Karpas-422 (cell line): Measurements from ENCODE around the gene TRERF1. TPM values are rescaled to one million over a fixed set of nuclear protein-coding genes. Genes with fewer than 3 reads are reported as not detected.

Experiments
- DNase-seq: peaks from one replicate; pipeline ENCODE4 v3.0.0-alpha.2; 2015
- H2AFZ ChIP-seq: fragments of 200-600 bp; sonication (generic); 2 replicates; pipeline ENCODE4 v1.6.1; 2014; ENCODE audit warnings: antibody characterized with exemption, low read length, mixed read lengths
- H3K27ac ChIP-seq: fragments of 200-600 bp; sonication (generic); 2 replicates; pipeline ENCODE4 v1.5.1; 2014; ENCODE audit warnings: mild to moderate bottlenecking, low read length, moderate library complexity
- H3K27me3 ChIP-seq: fragments of 200-600 bp; sonication (generic); 2 replicates; pipeline ENCODE4 v1.6.1; 2014; ENCODE audit warnings: low read length, mixed read lengths
- H3K36me3 ChIP-seq: fragments of 200-600 bp; sonication (generic); 2 replicates; pipeline ENCODE4 v1.6.1; 2014; ENCODE audit warnings: low read length, mixed read lengths; ENCODE audit not compliant: insufficient read depth
- H3K4me1 ChIP-seq: fragments of 200-600 bp; sonication (generic); 2 replicates; pipeline ENCODE4 v1.6.1; 2014; ENCODE audit warnings: mild to moderate bottlenecking, low read length, mixed read lengths
- H3K4me2 ChIP-seq: fragments of 200-600 bp; sonication (generic); 2 replicates; pipeline ENCODE4 v1.6.1; 2014; ENCODE audit warnings: low read length, low read depth, mild to moderate bottlenecking; ENCODE audit not compliant: poor library complexity, severe bottlenecking
- H3K4me3 ChIP-seq: fragments of 200-600 bp; sonication (generic); 2 replicates; pipeline ENCODE4 v1.5.1; 2014; ENCODE audit warnings: mild to moderate bottlenecking, antibody characterized with exemption, low read length, mixed read lengths
- H3K79me2 ChIP-seq: fragments of 200-600 bp; sonication (generic); 2 replicates; pipeline ENCODE4 v1.6.1; 2014; ENCODE audit warnings: mild to moderate bottlenecking, low read length, mixed read lengths
- H3K9ac ChIP-seq: fragments of 200-600 bp; sonication (generic); 2 replicates; pipeline ENCODE4 v1.6.0; 2014; ENCODE audit warnings: low read length
- H3K9me2 ChIP-seq: fragments of 200-600 bp; sonication (generic), shearing (Covaris generic); replicated peaks from 2 replicates; pipeline ENCODE4 v1.6.0; 2014; ENCODE audit warnings: mild to moderate bottlenecking, low read length, moderate library complexity; ENCODE audit not compliant: insufficient read depth
- H3K9me3 ChIP-seq: fragments of 300-700, 200-600 bp; sonication (generic); 2 replicates; pipeline ENCODE4 v1.6.1; 2014; ENCODE audit warnings: low read length, mixed read lengths
- H4K20me1 ChIP-seq: fragments of 200-600 bp; sonication (generic); 2 replicates; pipeline ENCODE4 v1.6.1; 2014; ENCODE audit warnings: mild to moderate bottlenecking, antibody characterized with exemption, low read length, low read depth; ENCODE audit not compliant: insufficient read depth
- total RNA-seq: library from RNA; depleted of rRNA; stranded (reverse); fragments of >200 nt; shearing (Covaris generic); gene quantifications from 2 replicates; pipeline ENCODE4 v1.2.3, GENCODE V29; 2014; ENCODE audit warnings: low replicate concordance

TRERF1 gene
- total RNA-seq, 1 experiment from 2014 or later, result 32.7 TPM

DNA sequence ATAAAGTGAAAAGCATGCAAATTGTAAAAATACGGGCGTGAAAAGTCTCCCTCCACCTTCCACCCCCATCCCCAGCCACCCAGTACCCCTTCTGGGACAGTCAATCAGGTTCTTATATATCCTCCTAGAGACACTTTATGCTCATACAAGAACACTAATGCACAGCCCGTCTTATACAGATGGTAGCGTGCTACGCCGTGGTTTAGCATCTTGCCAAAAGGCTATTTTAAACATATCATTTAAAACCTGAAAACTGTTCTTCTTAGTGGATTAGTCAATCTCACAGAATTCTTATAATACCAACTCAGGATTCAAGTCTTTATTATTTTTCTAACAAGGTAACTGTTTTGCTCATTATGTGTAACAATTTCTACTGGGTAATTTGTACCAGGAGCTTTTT, 176.8 kb downstream of the TRERF1 start:
- Histone ChIP-seq H3K36me3 (peaks cover 5% of the 10 kb centered on the region; the same call in 1 of the 2 replicates), H3K79me2 (peaks cover 28% of the 10 kb centered on the region), H3K27ac (no peak overlapping the region), H3K9me2 (no peaks in the 10 kb centered on the region), H3K4me3 (no peak overlapping the region), H4K20me1 (no peaks in the 10 kb centered on the region), H3K27me3 (no peaks in the 10 kb centered on the region), H3K9me3 (no peaks in the 10 kb centered on the region), H3K4me2 (no peak overlapping the region), H3K9ac (no peak overlapping the region), H3K4me1 (peaks cover 11% of the 10 kb centered on the region), H2AFZ (no peak overlapping the region)
- DNase-seq, result no peak

DNA sequence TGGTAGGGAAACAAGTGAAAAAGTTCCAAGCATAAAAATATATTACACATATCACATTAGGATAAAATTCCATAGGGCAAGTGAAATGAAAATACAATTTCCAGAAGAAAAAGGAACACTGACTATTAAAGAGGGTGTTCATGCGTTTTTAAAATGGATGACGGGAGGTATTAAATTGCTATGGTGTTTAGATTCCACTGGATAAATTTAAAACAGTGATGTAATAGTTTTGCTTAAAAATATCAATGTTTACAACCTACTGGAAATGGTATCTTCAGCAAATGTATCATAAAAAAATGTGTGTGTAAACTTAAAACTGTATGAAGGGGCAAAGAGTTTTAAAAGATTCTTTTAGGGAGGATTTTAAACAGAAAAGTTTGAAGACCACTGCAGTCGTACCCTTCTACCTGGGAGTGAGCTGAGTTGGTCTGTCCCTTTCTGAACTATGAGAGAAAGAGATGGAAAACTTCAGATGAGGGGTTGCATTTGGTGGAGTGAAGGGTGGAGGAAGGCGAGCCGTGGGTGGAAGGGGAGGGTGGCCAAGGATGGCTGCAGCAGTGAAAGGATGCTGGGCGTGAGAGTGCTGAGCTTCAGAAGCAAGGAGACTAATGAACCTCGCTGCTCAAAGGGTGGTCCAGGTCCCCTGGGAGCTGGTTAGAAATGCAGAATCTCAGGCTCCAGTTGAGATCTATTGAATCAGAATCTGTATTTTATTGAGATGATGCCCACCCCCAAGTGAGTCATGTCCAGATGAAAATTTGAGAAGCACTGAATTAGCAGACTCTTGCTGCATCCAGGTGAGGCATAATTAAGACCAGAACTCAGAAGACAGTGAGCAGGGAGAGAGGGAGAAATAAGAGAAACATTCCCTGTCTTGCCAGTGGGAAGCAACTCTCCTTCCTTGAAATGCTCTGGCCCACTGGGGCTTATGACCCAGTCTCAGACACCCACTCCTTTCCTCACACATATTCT, 179.6 kb downstream of the TRERF1 start:
- Histone ChIP-seq H3K9ac (no peak overlapping the region), H3K4me3 (no peak overlapping the region), H3K9me3 (no peaks in the 10 kb centered on the region), H3K36me3 (peaks cover 13% of the 10 kb centered on the region), H3K27ac (no peak overlapping the region), H3K9me2 (no peaks in the 10 kb centered on the region), H4K20me1 (no peaks in the 10 kb centered on the region), H3K27me3 (no peaks in the 10 kb centered on the region), H3K4me2 (no peak overlapping the region), H3K79me2 (peaks cover 22% of the 10 kb centered on the region), H2AFZ (no peak overlapping the region), H3K4me1 (peaks cover 19% of the 10 kb centered on the region)
- DNase-seq, result no peak

DNA sequence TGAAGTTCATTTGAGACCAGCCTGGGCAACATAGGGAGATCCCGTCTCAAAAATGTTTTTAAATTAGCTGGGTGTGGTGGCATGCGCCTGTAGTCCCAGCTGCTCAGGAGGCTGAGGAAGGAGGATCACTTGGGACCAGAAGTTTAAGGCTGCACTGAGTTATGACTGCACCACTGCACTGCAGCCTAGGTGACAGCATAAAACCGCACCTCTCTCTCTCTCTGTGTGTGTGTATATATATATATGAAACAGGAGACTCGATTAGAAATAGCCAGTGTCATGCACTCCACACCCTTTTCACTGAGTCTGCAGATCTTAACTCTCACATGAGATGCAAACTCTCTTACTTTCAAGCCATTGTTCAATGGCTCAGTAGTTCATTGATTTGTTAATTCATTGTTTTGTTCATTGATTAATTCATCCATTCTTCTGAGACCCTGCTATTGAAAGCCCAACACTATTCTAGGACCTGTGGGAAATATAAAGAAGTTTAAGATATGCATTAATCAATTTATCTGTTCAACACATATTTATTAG, 181.7 kb downstream of the TRERF1 start:
- Histone ChIP-seq H3K9me3 (no peaks in the 10 kb centered on the region), H2AFZ (no peak overlapping the region), H4K20me1 (no peaks in the 10 kb centered on the region), H3K79me2 (peaks cover 18% of the 10 kb centered on the region), H3K27me3 (no peaks in the 10 kb centered on the region), H3K4me3 (no peak overlapping the region), H3K9ac (no peak overlapping the region), H3K9me2 (no peaks in the 10 kb centered on the region), H3K36me3 (peaks cover 14% of the 10 kb centered on the region), H3K4me1 (peaks cover 19% of the 10 kb centered on the region), H3K4me2 (no peak overlapping the region), H3K27ac (peak overlapping the region; percentile 46; the same call in 1 of the 2 replicates)
- DNase-seq, result no peak

DNA sequence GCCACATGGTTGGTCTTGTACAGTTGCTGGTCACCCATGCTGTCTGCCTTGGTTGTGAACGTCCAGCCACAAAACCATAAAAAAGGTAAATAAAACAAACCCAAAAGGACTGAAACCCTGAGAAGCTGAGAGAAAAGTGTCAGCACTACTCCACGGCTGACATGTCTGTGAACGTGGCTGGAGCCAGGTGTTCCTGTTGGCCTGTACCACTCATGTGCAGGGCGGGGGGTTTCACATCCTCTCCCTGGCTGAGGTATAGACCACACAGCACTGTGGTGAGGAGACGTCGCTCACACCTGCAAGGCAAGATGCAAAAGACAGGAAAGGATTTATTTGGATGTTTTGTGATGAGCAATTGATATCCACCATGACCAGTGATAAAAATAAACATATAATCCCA, 182.2 kb downstream of the TRERF1 start:
- peaks cover 18% of the 10 kb centered on the region for H3K36me3 ChIP-seq
- no peaks in the 10 kb centered on the region for H4K20me1 ChIP-seq
- no peaks in the 10 kb centered on the region for H3K9me3 ChIP-seq
- no peak overlapping the region for H3K4me3 ChIP-seq
- no peaks in the 10 kb centered on the region for H3K9me2 ChIP-seq
- no peak overlapping the region for H2AFZ ChIP-seq
- H3K4me2 ChIP-seq, result no peak overlapping the region
- H3K27ac ChIP-seq, result peak overlapping the region; percentile 46; the same call in 1 of the 2 replicates
- no peaks in the 10 kb centered on the region for H3K27me3 ChIP-seq
- DNase-seq, result peak; percentile 67
- H3K4me1 ChIP-seq, result peaks cover 19% of the 10 kb centered on the region
- no peak overlapping the region for H3K9ac ChIP-seq
- peaks cover 15% of the 10 kb centered on the region for H3K79me2 ChIP-seq

DNA sequence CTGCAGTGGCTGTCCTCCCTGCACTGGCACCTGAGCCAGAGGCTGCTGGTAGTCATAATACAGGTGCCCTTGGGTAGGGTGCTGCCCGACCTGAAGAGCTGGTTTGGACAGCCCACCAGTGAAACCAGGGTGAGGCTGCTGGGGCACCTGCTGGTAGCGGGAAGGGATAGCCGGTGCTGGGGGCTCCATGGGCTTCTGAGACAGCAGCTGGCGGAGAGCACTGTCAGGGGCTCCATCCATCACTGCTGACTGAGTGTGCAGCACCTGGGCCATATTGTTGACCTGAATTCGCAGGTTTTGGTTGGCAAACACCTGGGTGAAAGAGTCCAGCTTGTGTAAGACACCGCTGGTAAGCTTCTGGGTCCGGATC, 182.9 kb downstream of the TRERF1 start:
- Histone ChIP-seq H3K9ac (no peak overlapping the region), H3K4me1 (peaks cover 19% of the 10 kb centered on the region), H3K79me2 (peaks cover 11% of the 10 kb centered on the region), H3K27ac (peak overlapping the region; percentile 46; the same call in 1 of the 2 replicates), H3K9me2 (no peaks in the 10 kb centered on the region), H2AFZ (no peak overlapping the region), H3K27me3 (no peaks in the 10 kb centered on the region), H4K20me1 (no peaks in the 10 kb centered on the region), H3K36me3 (peaks cover 24% of the 10 kb centered on the region), H3K9me3 (no peaks in the 10 kb centered on the region), H3K4me3 (no peak overlapping the region), H3K4me2 (no peak overlapping the region)
- DNase-seq, result no peak

DNA sequence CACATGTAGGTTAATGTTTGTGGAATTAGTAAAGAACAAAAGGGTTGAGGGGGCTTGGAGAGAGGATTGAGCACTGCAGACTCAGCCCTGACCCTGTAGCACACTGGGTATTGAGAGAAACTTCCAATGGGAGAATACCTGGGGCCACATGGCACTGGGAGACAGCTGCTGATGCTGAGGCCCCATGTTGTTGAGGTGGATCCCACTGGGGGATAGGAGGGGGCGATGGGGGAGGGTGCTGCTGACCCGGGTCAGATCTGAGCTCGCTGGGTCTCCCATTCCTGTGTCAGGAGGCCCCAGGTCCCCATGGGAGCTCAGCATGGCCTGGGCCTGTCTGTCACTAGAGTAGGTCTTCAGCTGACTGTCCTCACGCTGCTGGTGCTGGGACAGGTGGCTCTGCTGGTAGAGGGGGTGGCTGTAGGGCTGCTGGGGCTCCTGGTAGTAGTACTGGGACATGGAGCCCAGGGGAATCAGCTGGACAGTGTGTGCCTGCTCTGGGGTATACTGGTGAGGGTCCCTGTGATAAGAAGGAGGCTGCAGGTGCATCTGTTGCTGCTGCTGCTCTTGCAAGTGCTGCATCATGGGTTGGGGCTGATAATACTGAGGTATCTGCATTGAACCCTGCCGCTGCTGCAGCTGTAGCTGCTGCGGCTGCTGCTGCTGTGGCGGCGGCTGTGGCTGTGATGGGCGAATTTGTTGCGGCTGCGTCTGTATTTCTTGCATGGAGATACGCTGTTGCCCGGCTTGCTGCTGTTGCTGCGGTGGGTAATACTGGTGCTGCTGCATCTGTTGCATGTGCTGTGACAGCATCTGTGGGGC, 183.5 kb downstream of the TRERF1 start:
- Histone ChIP-seq H3K4me1 (peaks cover 19% of the 10 kb centered on the region), H3K36me3 (peaks cover 28% of the 10 kb centered on the region), H3K79me2 (peaks cover 6% of the 10 kb centered on the region), H3K27me3 (no peaks in the 10 kb centered on the region), H3K9ac (no peak overlapping the region), H2AFZ (no peak overlapping the region), H3K9me2 (no peaks in the 10 kb centered on the region), H3K27ac (no peak overlapping the region), H3K4me2 (no peak overlapping the region), H3K9me3 (no peaks in the 10 kb centered on the region), H3K4me3 (no peak overlapping the region), H4K20me1 (no peaks in the 10 kb centered on the region)
- DNase-seq, result no peak

DNA sequence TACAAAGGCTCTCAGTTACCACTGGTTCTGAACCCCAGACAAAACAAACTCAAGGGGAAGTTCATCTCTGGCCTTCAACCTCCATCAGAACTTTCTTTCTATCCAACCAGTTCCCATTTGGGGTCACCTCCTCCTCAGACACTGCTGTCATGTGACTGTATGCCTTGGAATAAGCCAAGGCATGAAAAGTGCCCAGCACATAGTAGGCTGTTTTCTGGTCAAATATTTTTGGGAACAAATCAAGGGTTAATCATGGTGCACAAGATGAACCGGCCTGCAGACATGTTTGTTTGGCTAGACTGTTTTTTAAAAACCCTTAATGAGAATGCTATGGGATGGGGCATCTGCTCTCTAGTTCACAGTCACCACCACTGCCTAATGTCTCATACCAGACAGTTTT, 185.2 kb downstream of the TRERF1 start:
- Histone ChIP-seq H2AFZ (no peak overlapping the region), H3K27ac (no peak overlapping the region), H3K27me3 (no peaks in the 10 kb centered on the region), H3K79me2 (no peaks in the 10 kb centered on the region; the same call in none of the 2 replicates), H4K20me1 (no peaks in the 10 kb centered on the region), H3K9ac (no peak overlapping the region), H3K4me2 (no peak overlapping the region), H3K4me3 (no peak overlapping the region), H3K9me2 (no peaks in the 10 kb centered on the region), H3K36me3 (peaks cover 34% of the 10 kb centered on the region), H3K4me1 (peaks cover 19% of the 10 kb centered on the region), H3K9me3 (no peaks in the 10 kb centered on the region)
- DNase-seq, result no peak
